HCT116 (cell line): ENCODE measurements around the gene MBD5. TPM values are rescaled to one million over a fixed set of nuclear protein-coding genes. Genes with fewer than 3 reads are reported as not detected.

ENCODE experiments used
- ATAC-seq: fragments of 200-7000 bp; cut with Tn5 transposase; 2 replicates; pipeline ENCODE4 v1.9.1; 2020; ENCODE audit warnings: mild to moderate bottlenecking, moderate library complexity
- BruUV-seq: library from RNA; stranded (reverse); fragments of 400-500 nt; replicated peaks from 2 replicates; lab custom pipeline; 2021; lab: Mats Ljungman, UMichigan
- CTCF ChIA-PET: fragments of 300-600 bp; sonication (Branson Sonifier 250); formaldehyde crosslinking; loops from one replicate; lab custom pipeline; 2021; ENCODE audit warnings: antibody characterized with exemption; lab: Charles Lee
- POLR2A ChIA-PET: fragments of 300-600, 350-600 bp; sonication (Branson Sonifier 250); formaldehyde crosslinking; loops from one replicate; lab custom pipeline; 2021; ENCODE audit warnings: antibody characterized with exemption; lab: Charles Lee
- RAD21 ChIA-PET, 2 experiments: fragments of 300-600 bp; sonication (Branson Sonifier 250); formaldehyde crosslinking; loops; one replicate each; lab custom pipeline; 2023; ENCODE audit warnings: low total read pairs in 2 of 2; ENCODE audit not compliant: uncharacterized antibody in 2 of 2, unreplicated experiment in 2 of 2, low non-redundant PET in 1 of 2; lab: Charles Lee
- DNase-seq: peaks from one replicate; pipeline ENCODE4 v3.0.0-alpha.2; 2010; ENCODE audit warnings: low read depth, low spot score
- H2AFZ ChIP-seq: fragments of 200-600 bp; shearing (Covaris generic), sonication (generic); 2 replicates; pipeline ENCODE4 v1.6.1; 2017; ENCODE audit warnings: low read depth, mixed run types, mixed read lengths, antibody characterized with exemption, low read length; ENCODE audit not compliant: poor library complexity, severe bottlenecking
- H3K27ac ChIP-seq: 2 replicates; pipeline ENCODE4 v1.5.1; 2012; ENCODE audit warnings: low read depth, low read length
- H3K27me3 ChIP-seq: fragments of 200-600 bp; sonication (generic); 2 replicates; pipeline ENCODE4 v1.6.1; 2016; ENCODE audit warnings: mixed run types, low read length, mixed read lengths; ENCODE audit not compliant: insufficient read depth
- H3K36me3 ChIP-seq, 2 experiments: fragments of 200-500 bp in 1 of 2; fragments of 200-600 bp in 1 of 2; sonication (Bioruptor generic) in 1 of 2; sonication (generic) in 1 of 2; 2 replicates each; pipeline versions ENCODE4 v1.5.1 to v1.6.1; 2014 to 2016; ENCODE audit warnings: low read length in 2 of 2, inconsistent platforms in 1 of 2, mixed read lengths in 1 of 2, mixed run types in 1 of 2; ENCODE audit not compliant: insufficient read depth in 2 of 2, control insufficient read depth in 1 of 2
- H3K4me1 ChIP-seq, 2 experiments: fragments of 200-600 bp in 1 of 2; sonication (generic) in 1 of 2; 2 replicates each; pipeline versions ENCODE4 v1.5.1 to v1.6.1; 2012 to 2017; ENCODE audit warnings: low read length in 2 of 2, inconsistent platforms in 1 of 2, mild to moderate bottlenecking in 1 of 2, mixed read lengths in 1 of 2, mixed run types in 1 of 2, moderate library complexity in 1 of 2; ENCODE audit not compliant: insufficient read depth in 2 of 2, control insufficient read depth in 1 of 2
- H3K4me2 ChIP-seq: fragments of 200-600 bp; sonication (generic); 2 replicates; pipeline ENCODE4 v1.6.1; 2017; ENCODE audit warnings: mixed run types, low read length, mixed read lengths
- H3K4me3 ChIP-seq, 2 experiments: fragments of 200-600 bp in 1 of 2; sonication (generic) in 1 of 2; replicated peaks in 1 of 2; 2 replicates each; pipeline ENCODE4 v1.5.1; 2011 to 2016; ENCODE audit warnings: low read length in 2 of 2, control low read depth in 1 of 2, low read depth in 1 of 2, mild to moderate bottlenecking in 1 of 2, mixed read lengths in 1 of 2, mixed run types in 1 of 2
- H3K79me2 ChIP-seq: fragments of 200-600 bp; sonication (generic); 2 replicates; pipeline ENCODE4 v1.6.1; 2017; ENCODE audit warnings: mild to moderate bottlenecking, mixed run types, low read length, moderate library complexity, mixed read lengths; ENCODE audit not compliant: insufficient read depth
- H3K9ac ChIP-seq: fragments of 200-600 bp; sonication (generic); 2 replicates; pipeline ENCODE4 v1.6.1; 2016; ENCODE audit warnings: low read length, mixed read lengths
- H3K9me2 ChIP-seq: fragments of 200-600 bp; sonication (generic), shearing (Covaris generic); 2 replicates; pipeline ENCODE4 v1.6.1; 2017; ENCODE audit warnings: mixed run types, mild to moderate bottlenecking, moderate library complexity; ENCODE audit not compliant: insufficient read depth
- H3K9me3 ChIP-seq, 2 experiments: fragments of 200-500 bp in 1 of 2; fragments of 200-600 bp in 1 of 2; sonication (Bioruptor generic) in 1 of 2; sonication (generic) in 1 of 2; 2 replicates each; pipeline ENCODE4 v1.6.1; 2014 to 2017; ENCODE audit warnings: low read length in 2 of 2, mixed read lengths in 2 of 2, inconsistent platforms in 1 of 2, low read depth in 1 of 2, mild to moderate bottlenecking in 1 of 2, mixed run types in 1 of 2, moderate library complexity in 1 of 2; ENCODE audit not compliant: control insufficient read depth in 1 of 2, insufficient read depth in 1 of 2
- H4K20me1 ChIP-seq: fragments of 200-600 bp; sonication (generic), shearing (Covaris generic); 2 replicates; pipeline ENCODE4 v1.6.1; 2017; ENCODE audit warnings: mixed run types, mild to moderate bottlenecking, moderate library complexity; ENCODE audit not compliant: insufficient read depth
- CBX3 ChIP-seq: IDR thresholded peaks from 2 replicates; pipeline ENCODE4 v1.6.1; 2012; ENCODE audit warnings: low read depth
- ELF1 ChIP-seq: IDR thresholded peaks from 2 replicates; pipeline ENCODE4 v1.6.1; 2012; ENCODE audit warnings: low read depth, borderline replicate concordance
- EZH2 ChIP-seq: fragments of 200-600 bp; sonication (generic); IDR thresholded peaks from 2 replicates; pipeline ENCODE4 v1.6.1; 2017; ENCODE audit warnings: antibody characterized with exemption, mixed run types
- EZH2phosphoT487 ChIP-seq: fragments of 200-600 bp; IDR thresholded peaks from 2 replicates; pipeline ENCODE4 v1.6.1; 2018; ENCODE audit warnings: antibody characterized with exemption, borderline replicate concordance
- FOSL1 ChIP-seq: IDR thresholded peaks from 2 replicates; pipeline ENCODE4 v1.6.1; 2012; ENCODE audit warnings: low read depth
- JUND ChIP-seq: IDR thresholded peaks from 2 replicates; pipeline ENCODE4 v1.6.1; 2012
- RAD21 ChIP-seq: IDR thresholded peaks from 2 replicates; pipeline ENCODE4 v1.6.1; 2012; ENCODE audit warnings: low read depth, mild to moderate bottlenecking
- SP1 ChIP-seq: IDR thresholded peaks from 2 replicates; pipeline ENCODE4 v1.6.1; 2012; ENCODE audit warnings: low read depth
- SRF ChIP-seq: IDR thresholded peaks from 2 replicates; pipeline ENCODE4 v1.6.1; 2012; ENCODE audit warnings: low read depth
- YY1 ChIP-seq: IDR thresholded peaks from 2 replicates; pipeline ENCODE4 v1.6.1; 2011; ENCODE audit warnings: low read length, low read depth, moderate library complexity, mild to moderate bottlenecking; ENCODE audit not compliant: insufficient replicate concordance; ENCODE audit errors: extremely low read depth
- ZNF274 ChIP-seq: fragments of 200-500 bp; sonication (Bioruptor generic); IDR thresholded peaks from 2 replicates; pipeline ENCODE4 v1.6.1; 2014; ENCODE audit warnings: mild to moderate bottlenecking, low read depth, low read length, inconsistent platforms
- intact Hi-C: fragments of 100-400 bp; cut with micrococcal nuclease; formaldehyde crosslinking; loops from 2 replicates; pipeline ENCODE4 v1.10.0; 2022
- total RNA-seq: library from RNA; stranded (reverse); gene quantifications from one replicate; pipeline ENCODE4 v1.2.1, GENCODE V29; 2021; ENCODE audit not compliant: unreplicated experiment
- TF ChIP-seq, protein P1 (sequence below): IDR thresholded peaks from 2 replicates; pipeline ENCODE4 v1.6.1; 2012; ENCODE audit warnings: low read depth
- TF ChIP-seq, protein P2 (sequence below): IDR thresholded peaks from 2 replicates; pipeline ENCODE4 v1.6.1; 2011; ENCODE audit warnings: mild to moderate bottlenecking, low read length, moderate library complexity; ENCODE audit not compliant: insufficient replicate concordance; ENCODE audit errors: extremely low read depth
- TF ChIP-seq, protein P3 (sequence below), 3 experiments: fragments of 200-600 bp in 1 of 3; sonication (generic) in 1 of 3; IDR thresholded peaks in 2 of 3; conservative IDR thresholded peaks in 1 of 3; 2 replicates each; pipeline ENCODE4 v1.5.1; 2012 to 2017; ENCODE audit warnings: low read depth in 2 of 3, low read length in 2 of 3, antibody characterized with exemption in 1 of 3, borderline replicate concordance in 1 of 3, control low read depth in 1 of 3, mild to moderate bottlenecking in 1 of 3, mixed read lengths in 1 of 3, mixed run types in 1 of 3, moderate library complexity in 1 of 3; ENCODE audit not compliant: insufficient read depth in 1 of 3
- TF ChIP-seq, protein P4 (sequence below): IDR thresholded peaks from 2 replicates; pipeline ENCODE4 v1.6.1; 2012

The MBD5 gene
- total RNA-seq, 1 experiment from 2014 or later = 20.5 TPM

DNA sequence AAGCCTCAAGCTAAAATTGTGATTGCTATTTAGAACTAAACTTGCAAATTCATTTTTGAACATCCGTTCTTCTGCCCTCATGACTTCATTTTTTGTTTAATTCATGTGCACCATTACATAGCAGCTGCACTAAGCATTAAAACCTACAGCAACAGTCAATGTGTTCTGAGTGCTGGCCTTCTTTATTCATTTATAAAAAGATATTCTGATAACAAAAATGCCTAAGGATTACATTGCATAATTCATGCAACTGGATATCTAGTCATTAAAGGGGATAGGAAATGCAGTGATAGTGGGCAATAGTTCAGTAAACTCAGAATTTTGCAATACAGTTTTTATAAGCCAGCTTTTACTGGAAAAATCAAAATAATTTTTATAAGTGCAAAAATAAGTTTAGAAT is 329.3 kb downstream of the MBD5 start (continued):
- TF ChIP-seq, protein P1, sequence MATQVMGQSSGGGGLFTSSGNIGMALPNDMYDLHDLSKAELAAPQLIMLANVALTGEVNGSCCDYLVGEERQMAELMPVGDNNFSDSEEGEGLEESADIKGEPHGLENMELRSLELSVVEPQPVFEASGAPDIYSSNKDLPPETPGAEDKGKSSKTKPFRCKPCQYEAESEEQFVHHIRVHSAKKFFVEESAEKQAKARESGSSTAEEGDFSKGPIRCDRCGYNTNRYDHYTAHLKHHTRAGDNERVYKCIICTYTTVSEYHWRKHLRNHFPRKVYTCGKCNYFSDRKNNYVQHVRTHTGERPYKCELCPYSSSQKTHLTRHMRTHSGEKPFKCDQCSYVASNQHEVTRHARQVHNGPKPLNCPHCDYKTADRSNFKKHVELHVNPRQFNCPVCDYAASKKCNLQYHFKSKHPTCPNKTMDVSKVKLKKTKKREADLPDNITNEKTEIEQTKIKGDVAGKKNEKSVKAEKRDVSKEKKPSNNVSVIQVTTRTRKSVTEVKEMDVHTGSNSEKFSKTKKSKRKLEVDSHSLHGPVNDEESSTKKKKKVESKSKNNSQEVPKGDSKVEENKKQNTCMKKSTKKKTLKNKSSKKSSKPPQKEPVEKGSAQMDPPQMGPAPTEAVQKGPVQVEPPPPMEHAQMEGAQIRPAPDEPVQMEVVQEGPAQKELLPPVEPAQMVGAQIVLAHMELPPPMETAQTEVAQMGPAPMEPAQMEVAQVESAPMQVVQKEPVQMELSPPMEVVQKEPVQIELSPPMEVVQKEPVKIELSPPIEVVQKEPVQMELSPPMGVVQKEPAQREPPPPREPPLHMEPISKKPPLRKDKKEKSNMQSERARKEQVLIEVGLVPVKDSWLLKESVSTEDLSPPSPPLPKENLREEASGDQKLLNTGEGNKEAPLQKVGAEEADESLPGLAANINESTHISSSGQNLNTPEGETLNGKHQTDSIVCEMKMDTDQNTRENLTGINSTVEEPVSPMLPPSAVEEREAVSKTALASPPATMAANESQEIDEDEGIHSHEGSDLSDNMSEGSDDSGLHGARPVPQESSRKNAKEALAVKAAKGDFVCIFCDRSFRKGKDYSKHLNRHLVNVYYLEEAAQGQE = no peak
- TF ChIP-seq JUND (no peak), YY1 (no peak)

DNA sequence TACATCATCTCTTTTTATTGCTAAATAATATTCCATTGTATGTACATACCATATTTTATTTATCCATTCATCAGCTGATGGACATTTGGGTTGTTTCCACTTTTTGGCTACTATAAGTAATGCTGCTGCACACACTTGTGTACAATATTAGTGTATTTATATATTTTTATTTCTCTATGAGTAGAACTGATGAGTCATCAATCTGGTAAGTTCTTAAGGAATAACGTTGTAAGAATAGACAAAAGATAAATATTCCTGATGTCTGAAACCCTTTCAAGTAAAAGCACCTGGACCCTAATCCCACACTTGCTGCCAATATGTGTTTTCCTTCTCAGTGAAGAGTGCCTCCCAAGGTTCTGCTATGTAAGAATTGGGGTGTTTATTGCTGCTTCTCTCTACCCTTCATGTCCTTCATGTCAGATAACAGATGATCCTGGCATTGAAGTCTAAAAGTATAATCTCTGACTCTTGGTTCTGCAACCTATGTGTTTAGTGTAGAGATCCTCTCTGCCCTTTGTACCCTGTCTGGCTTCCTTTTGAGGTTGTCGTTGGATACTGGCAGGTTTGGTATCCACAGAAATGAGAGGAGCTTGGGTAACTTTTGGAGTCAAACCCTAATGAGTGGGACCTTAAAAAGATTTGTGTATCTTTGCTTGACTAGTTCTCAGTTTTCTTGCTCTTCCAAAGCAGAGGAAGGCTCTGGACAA is 330.7 kb downstream of the MBD5 start:
- CTCF ChIA-PET = no interaction called here
- no peak overlapping the region for H3K9ac ChIP-seq
- DNase-seq (no peak), ATAC-seq (no peak)
- RAD21 ChIA-PET = no interaction called here
- no peak overlapping the region for H2AFZ ChIP-seq
- no peak overlapping the region for H3K4me2 ChIP-seq
- no TSS peak for BruUV-seq
- POLR2A ChIA-PET = no interaction called here
- H3K4me1 ChIP-seq = no peaks in the 10 kb centered on the region
- H4K20me1 ChIP-seq = no peaks in the 10 kb centered on the region
- intact Hi-C loops = no loop called here
- H3K27ac ChIP-seq = no peak overlapping the region
- no peaks in the 10 kb centered on the region for H3K36me3 ChIP-seq
- no peaks in the 10 kb centered on the region for H3K79me2 ChIP-seq
- H3K4me3 ChIP-seq = no peak overlapping the region
- no peaks in the 10 kb centered on the region for H3K9me3 ChIP-seq
- H3K27me3 ChIP-seq = no peaks in the 10 kb centered on the region
- no peaks in the 10 kb centered on the region for H3K9me2 ChIP-seq
- TF ChIP-seq, protein P2, sequence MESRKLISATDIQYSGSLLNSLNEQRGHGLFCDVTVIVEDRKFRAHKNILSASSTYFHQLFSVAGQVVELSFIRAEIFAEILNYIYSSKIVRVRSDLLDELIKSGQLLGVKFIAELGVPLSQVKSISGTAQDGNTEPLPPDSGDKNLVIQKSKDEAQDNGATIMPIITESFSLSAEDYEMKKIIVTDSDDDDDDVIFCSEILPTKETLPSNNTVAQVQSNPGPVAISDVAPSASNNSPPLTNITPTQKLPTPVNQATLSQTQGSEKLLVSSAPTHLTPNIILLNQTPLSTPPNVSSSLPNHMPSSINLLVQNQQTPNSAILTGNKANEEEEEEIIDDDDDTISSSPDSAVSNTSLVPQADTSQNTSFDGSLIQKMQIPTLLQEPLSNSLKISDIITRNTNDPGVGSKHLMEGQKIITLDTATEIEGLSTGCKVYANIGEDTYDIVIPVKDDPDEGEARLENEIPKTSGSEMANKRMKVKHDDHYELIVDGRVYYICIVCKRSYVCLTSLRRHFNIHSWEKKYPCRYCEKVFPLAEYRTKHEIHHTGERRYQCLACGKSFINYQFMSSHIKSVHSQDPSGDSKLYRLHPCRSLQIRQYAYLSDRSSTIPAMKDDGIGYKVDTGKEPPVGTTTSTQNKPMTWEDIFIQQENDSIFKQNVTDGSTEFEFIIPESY = no peak
- TF ChIP-seq RAD21 (no peak), ZNF274 (no peak), EZH2phosphoT487 (no peak), YY1 (no peak), SRF (no peak), SP1 (no peak), ELF1 (no peak), EZH2 (no peak), FOSL1 (no peak), CBX3 (no peak)
- TF ChIP-seq, protein P3, sequence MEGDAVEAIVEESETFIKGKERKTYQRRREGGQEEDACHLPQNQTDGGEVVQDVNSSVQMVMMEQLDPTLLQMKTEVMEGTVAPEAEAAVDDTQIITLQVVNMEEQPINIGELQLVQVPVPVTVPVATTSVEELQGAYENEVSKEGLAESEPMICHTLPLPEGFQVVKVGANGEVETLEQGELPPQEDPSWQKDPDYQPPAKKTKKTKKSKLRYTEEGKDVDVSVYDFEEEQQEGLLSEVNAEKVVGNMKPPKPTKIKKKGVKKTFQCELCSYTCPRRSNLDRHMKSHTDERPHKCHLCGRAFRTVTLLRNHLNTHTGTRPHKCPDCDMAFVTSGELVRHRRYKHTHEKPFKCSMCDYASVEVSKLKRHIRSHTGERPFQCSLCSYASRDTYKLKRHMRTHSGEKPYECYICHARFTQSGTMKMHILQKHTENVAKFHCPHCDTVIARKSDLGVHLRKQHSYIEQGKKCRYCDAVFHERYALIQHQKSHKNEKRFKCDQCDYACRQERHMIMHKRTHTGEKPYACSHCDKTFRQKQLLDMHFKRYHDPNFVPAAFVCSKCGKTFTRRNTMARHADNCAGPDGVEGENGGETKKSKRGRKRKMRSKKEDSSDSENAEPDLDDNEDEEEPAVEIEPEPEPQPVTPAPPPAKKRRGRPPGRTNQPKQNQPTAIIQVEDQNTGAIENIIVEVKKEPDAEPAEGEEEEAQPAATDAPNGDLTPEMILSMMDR (IDR thresholded peaks at IDR 0.05 in 2 of 3, conservative IDR thresholded peaks at IDR 0.05 in 1 of 3; ENCODE audit: borderline replicate concordance in 1 of 3, insufficient read depth in 1 of 3, low read depth in 2 of 3, low read length in 2 of 3) = no peak
- TF ChIP-seq, protein P4, sequence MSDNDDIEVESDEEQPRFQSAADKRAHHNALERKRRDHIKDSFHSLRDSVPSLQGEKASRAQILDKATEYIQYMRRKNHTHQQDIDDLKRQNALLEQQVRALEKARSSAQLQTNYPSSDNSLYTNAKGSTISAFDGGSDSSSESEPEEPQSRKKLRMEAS = no peak
